SU-DHL-6 (cell line): ENCODE data around the gene RPS6KA2.

Experiments
- EZH2phosphoT487 ChIP-seq: fragments of 200-600 bp; sonication (generic), shearing (Covaris generic); conservative IDR thresholded peaks from 2 replicates; pipeline ENCODE4 v1.6.1; 2018; ENCODE audit warnings: mild to moderate bottlenecking, antibody characterized with exemption, low read length, moderate library complexity, mixed read lengths
- TF ChIP-seq, protein P1 (sequence below): fragments of 200-600 bp; sonication (generic); IDR thresholded peaks from one replicate; pipeline ENCODE4 v1.5.1; 2017; ENCODE audit warnings: antibody characterized with exemption, mild to moderate bottlenecking, low read length, moderate library complexity; ENCODE audit not compliant: insufficient read depth, poor library complexity, severe bottlenecking

DNA sequence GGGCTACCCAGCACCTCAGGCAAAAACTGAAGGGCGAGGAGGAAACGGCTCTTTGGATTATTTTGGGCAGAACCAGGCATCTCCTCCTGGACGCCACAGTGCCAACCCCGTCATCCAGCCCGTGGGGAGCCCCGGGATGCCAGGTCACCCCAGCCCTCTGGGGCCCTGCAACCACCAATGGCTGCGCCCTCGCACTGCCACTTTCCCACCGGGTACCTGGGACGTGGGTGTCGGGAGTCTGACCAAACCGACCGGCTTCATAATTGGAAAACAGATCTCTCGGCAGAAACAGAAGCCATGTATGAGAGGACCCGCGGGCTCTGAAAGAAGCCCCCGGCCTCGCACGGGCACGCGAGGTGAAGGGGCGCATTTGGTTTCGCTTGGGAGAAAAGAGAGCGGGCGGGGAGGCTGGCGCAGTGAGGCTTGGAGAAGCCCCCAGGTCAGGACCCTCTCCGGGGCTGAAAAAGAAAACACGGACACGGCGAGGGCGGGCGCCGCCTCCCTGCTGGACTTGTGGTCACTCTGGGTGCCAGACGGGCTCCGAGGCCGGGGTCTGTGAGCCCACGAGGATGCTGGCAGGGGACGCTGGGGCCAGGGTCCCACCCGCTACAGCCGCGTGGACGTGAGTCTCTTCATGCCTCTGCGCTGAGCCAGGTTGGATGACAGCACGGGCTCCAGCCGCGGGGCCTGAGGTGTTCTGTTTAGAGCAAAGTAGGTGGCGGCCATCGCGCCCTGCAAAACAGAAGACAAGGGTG is 214.7 kb downstream of the RPS6KA2 start:
- TF ChIP-seq, protein P1, sequence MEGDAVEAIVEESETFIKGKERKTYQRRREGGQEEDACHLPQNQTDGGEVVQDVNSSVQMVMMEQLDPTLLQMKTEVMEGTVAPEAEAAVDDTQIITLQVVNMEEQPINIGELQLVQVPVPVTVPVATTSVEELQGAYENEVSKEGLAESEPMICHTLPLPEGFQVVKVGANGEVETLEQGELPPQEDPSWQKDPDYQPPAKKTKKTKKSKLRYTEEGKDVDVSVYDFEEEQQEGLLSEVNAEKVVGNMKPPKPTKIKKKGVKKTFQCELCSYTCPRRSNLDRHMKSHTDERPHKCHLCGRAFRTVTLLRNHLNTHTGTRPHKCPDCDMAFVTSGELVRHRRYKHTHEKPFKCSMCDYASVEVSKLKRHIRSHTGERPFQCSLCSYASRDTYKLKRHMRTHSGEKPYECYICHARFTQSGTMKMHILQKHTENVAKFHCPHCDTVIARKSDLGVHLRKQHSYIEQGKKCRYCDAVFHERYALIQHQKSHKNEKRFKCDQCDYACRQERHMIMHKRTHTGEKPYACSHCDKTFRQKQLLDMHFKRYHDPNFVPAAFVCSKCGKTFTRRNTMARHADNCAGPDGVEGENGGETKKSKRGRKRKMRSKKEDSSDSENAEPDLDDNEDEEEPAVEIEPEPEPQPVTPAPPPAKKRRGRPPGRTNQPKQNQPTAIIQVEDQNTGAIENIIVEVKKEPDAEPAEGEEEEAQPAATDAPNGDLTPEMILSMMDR = no peak
- no peak for TF ChIP-seq EZH2phosphoT487
